Right lobe of liver (tissue), 4 donors: ENCODE data around the gene SLC25A36.

Experiments used
- POLR2A ChIP-seq: fragments of 450-650 bp; IDR thresholded peaks from one replicate; pipeline ENCODE4 v1.6.1; 2017; ENCODE audit warnings: antibody characterized with exemption, mild to moderate bottlenecking
- TF ChIP-seq, protein P1 (sequence below), 4 donors: fragments of 200-600 bp in 3 of 4; fragments of 450-650 bp in 1 of 4; IDR thresholded peaks; one replicate each; pipeline versions ENCODE4 v1.5.1 to v1.8.0; 2016 to 2022; ENCODE audit warnings: antibody characterized with exemption in 4 of 4, mild to moderate bottlenecking in 2 of 4
- donor health status: DM: no; HTN: no; CAD: no.
- donor health status: DM: no; HTN: no; CAD: no.
- donor health status: DM: no; HTN: yes; CAD: no.

DNA sequence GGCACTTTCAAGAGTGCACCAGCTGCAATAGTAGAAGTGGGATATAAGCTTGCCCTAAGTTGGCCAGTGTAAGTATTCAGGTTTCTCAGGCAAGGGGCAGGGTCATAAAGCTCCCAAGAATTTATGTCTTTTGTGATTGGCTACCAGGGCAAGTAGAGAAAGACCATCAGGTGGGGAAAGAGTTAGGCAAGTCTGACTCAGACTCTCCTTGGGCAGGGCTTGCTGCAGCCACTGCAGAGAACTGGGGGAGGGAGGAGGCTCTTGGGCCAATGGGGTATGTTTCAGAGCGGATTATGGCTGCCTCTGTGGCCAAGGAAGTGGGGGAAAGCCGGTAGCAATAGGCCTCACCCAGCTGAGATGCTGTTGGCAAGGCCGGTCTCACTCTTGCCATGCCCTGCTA, 44.6 kb upstream of the SLC25A36 start:
- TF ChIP-seq, protein P1, sequence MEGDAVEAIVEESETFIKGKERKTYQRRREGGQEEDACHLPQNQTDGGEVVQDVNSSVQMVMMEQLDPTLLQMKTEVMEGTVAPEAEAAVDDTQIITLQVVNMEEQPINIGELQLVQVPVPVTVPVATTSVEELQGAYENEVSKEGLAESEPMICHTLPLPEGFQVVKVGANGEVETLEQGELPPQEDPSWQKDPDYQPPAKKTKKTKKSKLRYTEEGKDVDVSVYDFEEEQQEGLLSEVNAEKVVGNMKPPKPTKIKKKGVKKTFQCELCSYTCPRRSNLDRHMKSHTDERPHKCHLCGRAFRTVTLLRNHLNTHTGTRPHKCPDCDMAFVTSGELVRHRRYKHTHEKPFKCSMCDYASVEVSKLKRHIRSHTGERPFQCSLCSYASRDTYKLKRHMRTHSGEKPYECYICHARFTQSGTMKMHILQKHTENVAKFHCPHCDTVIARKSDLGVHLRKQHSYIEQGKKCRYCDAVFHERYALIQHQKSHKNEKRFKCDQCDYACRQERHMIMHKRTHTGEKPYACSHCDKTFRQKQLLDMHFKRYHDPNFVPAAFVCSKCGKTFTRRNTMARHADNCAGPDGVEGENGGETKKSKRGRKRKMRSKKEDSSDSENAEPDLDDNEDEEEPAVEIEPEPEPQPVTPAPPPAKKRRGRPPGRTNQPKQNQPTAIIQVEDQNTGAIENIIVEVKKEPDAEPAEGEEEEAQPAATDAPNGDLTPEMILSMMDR (IDR thresholded peaks at IDR 0.05): no peak
- no peak for TF ChIP-seq POLR2A
